Measurements from ENCODE around the gene FHDC1.

- TF ChIP-seq CTCF (IDR thresholded peaks at IDR 0.05; ENCODE audit: insufficient read depth, low read depth, low read length), result no peak
- TF ChIP-seq EZH2 (IDR thresholded peaks at IDR 0.05; ENCODE audit: insufficient read depth, low read length), result no peak
Measured at GRCh38 chr4:152920768-152921167, 15.4 kb upstream of the FHDC1 start.

Data from astrocyte (in vitro differentiated cells and primary cell).